ENCODE results near the gene TYMP.

DNA sequence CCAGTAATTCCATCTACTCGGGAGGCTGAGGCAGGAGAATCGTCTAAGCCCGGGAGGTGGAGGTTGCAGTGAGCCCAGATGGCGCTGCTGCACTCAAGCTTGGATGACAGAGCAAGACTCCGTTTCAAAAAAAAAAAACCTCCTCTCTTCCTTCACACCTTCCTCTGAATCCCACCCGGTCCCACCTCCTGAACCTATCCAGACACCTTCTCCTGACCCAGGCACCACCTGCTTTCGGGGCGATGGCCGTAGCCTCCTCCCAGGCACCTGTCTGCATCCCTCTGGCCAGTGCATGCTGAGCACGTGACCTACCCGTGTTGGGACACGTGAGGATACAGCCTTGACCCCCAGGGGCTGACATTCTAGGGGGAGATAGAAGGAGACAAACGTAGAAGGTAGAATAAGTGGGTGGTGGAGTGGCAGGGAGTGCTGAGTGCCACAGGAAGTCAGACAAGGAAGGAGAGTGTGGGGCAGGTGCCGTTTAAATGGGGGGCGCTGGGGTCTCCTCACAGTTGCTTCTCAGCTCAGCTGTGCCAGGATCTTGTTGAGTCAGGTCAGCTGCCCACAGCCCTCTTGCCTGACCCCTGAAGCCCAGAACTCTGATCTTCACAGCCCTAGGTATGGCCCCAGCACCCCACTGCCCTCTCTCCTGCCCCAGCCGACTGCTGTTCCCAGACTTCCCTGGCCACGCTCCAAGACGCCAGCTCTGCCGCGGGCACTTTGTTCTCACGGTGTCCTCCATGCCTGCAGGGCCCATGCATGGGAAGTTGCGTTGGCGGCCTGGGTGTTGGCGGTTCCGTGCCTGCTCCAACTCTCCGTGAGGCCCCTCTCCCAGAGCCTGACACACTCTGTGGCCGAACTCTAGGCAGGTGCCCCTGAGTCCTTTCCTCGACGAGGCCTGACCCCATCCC lies 44.3 kb downstream of the TYMP start:
- TF ChIP-seq POLR2A (IDR thresholded peaks at IDR 0.05; ENCODE audit: low read depth) (no peak), EP300 (IDR thresholded peaks at IDR 0.05) (no peak)
- TF ChIP-seq, protein P1, sequence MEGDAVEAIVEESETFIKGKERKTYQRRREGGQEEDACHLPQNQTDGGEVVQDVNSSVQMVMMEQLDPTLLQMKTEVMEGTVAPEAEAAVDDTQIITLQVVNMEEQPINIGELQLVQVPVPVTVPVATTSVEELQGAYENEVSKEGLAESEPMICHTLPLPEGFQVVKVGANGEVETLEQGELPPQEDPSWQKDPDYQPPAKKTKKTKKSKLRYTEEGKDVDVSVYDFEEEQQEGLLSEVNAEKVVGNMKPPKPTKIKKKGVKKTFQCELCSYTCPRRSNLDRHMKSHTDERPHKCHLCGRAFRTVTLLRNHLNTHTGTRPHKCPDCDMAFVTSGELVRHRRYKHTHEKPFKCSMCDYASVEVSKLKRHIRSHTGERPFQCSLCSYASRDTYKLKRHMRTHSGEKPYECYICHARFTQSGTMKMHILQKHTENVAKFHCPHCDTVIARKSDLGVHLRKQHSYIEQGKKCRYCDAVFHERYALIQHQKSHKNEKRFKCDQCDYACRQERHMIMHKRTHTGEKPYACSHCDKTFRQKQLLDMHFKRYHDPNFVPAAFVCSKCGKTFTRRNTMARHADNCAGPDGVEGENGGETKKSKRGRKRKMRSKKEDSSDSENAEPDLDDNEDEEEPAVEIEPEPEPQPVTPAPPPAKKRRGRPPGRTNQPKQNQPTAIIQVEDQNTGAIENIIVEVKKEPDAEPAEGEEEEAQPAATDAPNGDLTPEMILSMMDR (IDR thresholded peaks at IDR 0.05), result no peak
